HG02798 (cell line): ENCODE results near the gene KAZN.

Source experiments
- ATAC-seq: cut with Tn5 transposase; IDR thresholded peaks from one replicate; pipeline ENCODE4 v1.9.1; 2021; ENCODE audit warnings: mild to moderate bottlenecking; ENCODE audit not compliant: unreplicated experiment, poor library complexity

Gene KAZN

GRCh38 chr1:14583788-14584187 lies 14.7 kb upstream of the KAZN start:
- ATAC-seq, result no peak

- ATAC-seq, result no peak
Measured at GRCh38 chr1:14585728-14586127, 12.8 kb upstream of the KAZN start.

- ATAC-seq, result no peak
Measured at GRCh38 chr1:14590411-14591180, 7.9 kb upstream of the KAZN start.

- no peak for ATAC-seq
Measured at GRCh38 chr1:14591600-14591999, 6.9 kb upstream of the KAZN start.

DNA sequence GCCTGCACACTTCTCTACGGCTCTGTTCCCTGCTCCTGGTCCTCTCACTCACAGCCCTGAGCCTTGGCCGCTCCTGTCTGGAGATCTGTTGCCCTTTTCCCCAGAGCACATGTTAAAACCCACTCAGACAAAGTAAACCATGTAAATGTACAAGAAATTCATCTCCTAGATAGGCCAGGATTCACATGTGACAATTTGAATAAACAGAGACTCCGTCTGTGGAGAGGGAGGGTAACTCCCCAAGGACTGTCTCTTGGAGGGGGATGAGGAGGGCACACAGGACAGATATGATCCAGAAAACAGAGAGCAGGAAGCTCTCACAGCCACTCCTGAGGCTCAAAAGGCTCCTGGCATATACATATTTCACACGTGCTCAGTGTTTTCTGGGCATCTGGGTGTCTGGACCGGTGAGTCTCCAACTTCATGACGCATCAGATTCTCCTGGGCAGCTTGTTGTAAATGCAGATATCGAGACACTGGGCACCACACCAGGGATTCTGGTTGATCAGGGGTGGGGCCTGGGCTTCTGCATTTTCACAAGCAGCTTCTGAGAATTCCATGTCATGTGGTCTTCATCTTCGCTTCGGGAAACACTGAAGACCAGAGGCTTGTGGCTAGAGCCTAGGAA lies 6.4 kb upstream of the KAZN start:
- no peak for ATAC-seq

DNA sequence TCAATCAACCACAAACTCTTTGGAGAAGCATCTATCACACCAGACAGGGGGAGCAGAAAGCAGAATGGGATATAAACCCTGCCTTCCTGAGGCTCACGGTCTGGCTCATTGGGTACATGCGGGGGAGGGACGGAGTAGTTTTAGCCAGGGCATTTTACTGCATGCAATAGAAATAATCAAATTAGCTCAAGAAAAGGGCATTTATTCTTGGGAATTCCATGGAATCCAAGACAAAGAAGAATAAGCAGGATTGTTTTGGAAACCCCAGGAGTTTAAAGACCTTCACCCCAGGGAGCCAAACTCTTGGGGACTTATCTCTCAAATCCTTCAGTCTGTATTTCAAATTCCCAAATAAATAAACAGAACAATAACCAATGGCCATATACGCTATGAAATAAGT lies 5.2 kb upstream of the KAZN start:
- ATAC-seq, result no peak

DNA sequence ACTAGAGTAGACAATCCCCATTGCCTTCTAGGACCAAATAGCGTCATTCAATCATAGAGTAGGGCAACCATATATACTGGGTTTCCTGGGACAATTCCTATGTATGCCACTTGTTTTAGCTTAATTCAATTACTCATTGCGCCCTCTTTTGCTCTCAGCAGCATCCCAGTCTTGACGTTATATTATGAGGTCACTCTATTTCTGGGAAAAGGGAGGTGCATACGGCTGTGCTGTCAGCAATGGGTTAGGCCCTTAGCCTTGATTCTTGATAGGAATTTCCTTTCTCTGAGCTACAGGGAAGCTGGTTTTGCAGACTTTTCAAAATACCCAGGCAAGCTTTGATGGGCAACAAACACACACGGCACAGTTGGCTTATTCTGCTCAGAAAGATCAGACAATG lies 4.4 kb upstream of the KAZN start:
- no peak for ATAC-seq

DNA sequence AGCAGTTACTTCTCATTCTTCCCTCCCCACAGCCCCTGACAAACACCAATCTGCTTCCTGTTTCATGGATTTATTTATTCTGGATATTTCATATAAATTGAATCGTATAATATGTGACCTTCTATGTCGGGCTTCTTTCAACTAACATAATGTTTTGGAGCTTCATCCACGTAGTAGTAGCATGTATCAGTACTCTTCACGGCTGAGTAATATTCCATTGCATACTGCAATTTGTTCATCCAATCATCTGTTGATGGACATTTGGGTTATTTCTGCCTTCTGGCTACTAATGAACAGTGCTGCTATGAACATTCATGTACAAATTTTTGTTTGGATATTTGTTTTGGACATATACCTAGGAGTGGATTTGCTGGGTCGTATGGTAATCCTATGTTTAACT lies 1.9 kb upstream of the KAZN start:
- no peak for ATAC-seq

DNA sequence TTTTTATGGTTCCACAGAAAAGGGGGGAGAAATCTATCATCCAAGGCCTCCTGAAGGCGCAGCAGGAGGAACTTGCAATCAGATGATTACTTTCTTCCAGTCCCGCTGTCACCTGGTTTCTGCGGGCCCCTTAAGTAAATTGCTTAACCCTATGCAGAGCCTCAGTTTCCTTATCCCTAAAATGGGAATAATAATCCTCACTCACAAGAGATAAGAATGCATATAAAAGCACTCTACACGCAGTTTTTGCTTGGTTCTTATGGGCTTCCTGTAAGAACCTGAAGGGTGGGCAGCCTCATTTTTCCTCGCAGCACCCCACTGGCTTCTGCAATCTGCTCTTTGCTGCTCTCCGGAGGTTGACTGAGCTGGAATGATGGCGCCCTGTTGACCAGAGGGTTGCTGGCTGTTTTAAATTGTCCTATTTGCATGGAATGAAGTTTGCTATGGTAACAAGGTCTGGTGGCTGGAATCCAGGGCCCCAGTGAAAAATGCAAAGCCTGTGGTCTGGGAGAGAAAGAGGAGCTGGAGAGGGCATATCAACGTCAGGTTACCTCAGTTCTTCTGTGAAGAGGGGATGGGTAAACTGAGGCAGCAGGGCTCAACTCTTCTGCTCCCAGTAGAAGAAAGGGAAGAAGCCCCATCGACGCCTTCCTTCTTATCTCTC lies 1.0 kb upstream of the KAZN start:
- no peak for ATAC-seq

DNA sequence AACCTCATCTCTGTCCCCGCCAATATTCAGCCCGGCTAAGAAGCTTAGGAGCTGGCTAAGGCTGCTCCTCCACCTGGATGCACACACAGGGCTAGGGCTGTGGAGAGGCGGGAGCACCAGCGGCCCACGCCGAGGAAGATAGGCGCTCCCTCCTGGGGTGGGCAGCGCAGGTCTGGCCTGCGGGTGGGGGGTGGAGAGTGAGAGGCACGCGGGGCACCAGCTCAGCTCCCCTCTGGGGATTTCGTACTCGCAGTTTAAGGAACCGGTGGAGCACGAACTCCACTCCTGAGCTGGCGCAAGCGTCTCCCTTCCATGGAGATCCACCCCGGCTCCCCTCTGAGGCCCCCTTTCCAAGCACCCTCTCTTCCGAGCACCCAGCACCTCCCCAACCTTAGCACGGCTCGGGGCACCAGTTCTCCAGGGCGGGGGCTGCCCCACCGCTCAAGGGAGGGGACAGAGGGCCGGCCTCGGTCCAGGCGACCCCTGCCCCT lies 433 bp upstream of the KAZN start:
- no peak for ATAC-seq

DNA sequence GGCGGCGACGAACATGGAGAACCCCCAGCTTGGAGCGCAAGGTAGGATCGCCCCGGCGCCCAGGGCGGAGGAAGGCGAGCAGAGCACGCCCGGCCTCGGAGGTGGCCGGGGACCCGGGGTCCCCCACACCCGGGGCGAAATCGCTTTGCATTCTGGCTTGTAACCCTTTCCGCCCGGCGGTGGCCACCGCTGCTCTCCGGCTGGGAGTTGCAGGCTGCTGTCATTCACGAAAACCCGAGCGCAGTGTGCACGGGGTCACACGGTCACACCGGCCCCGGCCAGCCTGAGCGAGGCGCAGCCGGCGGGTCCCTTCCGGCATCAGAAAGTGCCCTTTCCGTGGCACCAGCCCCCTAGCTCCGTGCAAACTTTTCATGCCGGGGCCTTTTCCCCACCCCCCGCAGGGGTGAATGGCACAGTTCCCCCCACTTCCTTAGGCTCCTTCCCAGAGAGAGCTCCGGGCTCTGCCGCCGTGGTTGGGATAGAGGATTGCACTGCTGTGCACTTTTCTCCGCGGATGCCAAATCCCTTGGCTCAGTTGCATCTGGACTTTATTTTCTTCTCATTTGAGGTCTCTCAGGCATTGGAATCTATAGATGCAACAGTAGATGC lies 802 bp downstream of the KAZN start:
- ATAC-seq, result no peak

- peak; percentile 53 for ATAC-seq
Measured at GRCh38 chr1:14599800-14600199, 1.3 kb downstream of the KAZN start.

- no peak for ATAC-seq
Measured at GRCh38 chr1:14600405-14601112, 2.1 kb downstream of the KAZN start.

- no peak for ATAC-seq
Measured at GRCh38 chr1:14602136-14602535, 3.7 kb downstream of the KAZN start.

GRCh38 chr1:14603645-14604044 lies 5.2 kb downstream of the KAZN start:
- ATAC-seq, result no peak

- no peak for ATAC-seq
Measured at GRCh38 chr1:14604414-14604813, 5.9 kb downstream of the KAZN start.

GRCh38 chr1:14605945-14606344 lies 7.5 kb downstream of the KAZN start:
- ATAC-seq, result no peak

DNA sequence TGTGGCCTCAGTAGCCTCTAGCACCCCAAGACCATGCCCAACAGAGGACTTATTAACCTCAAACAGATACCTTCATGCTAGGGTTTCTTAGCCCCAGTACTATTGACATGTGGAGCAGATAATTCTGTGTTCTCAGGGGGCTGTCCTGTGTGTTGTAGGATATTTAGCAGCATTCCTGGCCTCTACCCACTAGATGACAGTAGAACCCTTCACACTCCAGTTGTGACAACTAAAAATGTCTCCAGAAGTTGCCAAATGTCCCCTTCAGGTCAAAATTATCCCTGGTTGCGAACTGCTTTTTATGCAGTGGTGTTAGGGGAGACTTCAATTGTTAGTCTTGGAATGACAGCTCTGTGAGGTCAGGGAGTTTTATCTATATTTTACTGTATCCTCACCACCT lies 8.1 kb downstream of the KAZN start:
- no peak for ATAC-seq

- no peak for ATAC-seq
Measured at GRCh38 chr1:14607295-14607694, 8.8 kb downstream of the KAZN start.

DNA sequence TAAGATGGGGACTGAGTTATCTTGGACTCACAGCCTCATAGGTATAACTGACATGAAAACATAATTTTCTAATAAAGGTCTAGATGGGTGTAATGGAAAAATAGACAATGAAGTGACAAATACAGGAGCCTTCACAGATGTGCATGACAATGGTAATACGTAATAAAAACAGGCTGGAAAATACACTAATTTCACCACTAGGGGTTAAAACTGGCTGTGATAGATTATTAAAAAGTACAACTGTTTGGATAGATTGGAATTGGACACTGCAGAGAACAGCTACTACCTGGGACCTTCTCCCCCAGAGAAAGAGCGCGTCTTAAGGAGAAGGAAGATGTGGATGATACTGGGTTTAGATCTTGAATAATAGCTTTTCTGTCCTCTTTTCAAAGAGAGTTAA lies 9.8 kb downstream of the KAZN start:
- ATAC-seq, result no peak
